GOT3 (cell line): ENCODE measurements around the gene RPL28.

Source experiments
- DNase-seq: peaks from one replicate; lab custom pipeline; 2025; ENCODE audit warnings: mixed read lengths; lab: John Stamatoyannopoulos, UW

RPL28 gene

GRCh38 chr19:55385724-55386492 lies at the start of gene RPL28:
Gene RPL28, plus strand, starts transcription at chr19:55385932. Its CDS starts 426 bp downstream, at chr19:55386358.
- DNase-seq: peak; percentile 89

GRCh38 chr19:55336101-55336500 lies 49.6 kb upstream of the RPL28 start:
- DNase-seq: no peak

GRCh38 chr19:55339105-55339888 lies 46.4 kb upstream of the RPL28 start, which contains the start of gene KMT5C:
Gene KMT5C, plus strand, starts transcription at chr19:55339876. Its CDS starts 2,061 bp downstream, at chr19:55341937.
- peak; percentile 100 for DNase-seq

- DNase-seq: no peak
Measured at GRCh38 chr19:55339889-55340783, 45.6 kb upstream of the RPL28 start.

GRCh38 chr19:55340784-55341147 lies 45.0 kb upstream of the RPL28 start:
- DNase-seq: no peak

- DNase-seq: no peak
Measured at GRCh38 chr19:55341171-55341588, 44.6 kb upstream of the RPL28 start.

- no peak for DNase-seq
Measured at GRCh38 chr19:55341595-55342531, 43.9 kb upstream of the RPL28 start.

GRCh38 chr19:55344444-55344843 lies 41.3 kb upstream of the RPL28 start:
- no peak for DNase-seq

GRCh38 chr19:55345101-55345817 lies 40.5 kb upstream of the RPL28 start:
- DNase-seq: no peak

GRCh38 chr19:55345818-55346724 lies 39.7 kb upstream of the RPL28 start:
- DNase-seq: no peak

- no peak for DNase-seq
Measured at GRCh38 chr19:55346725-55347441, 38.8 kb upstream of the RPL28 start.

GRCh38 chr19:55347442-55348009 lies 38.2 kb upstream of the RPL28 start:
- no peak for DNase-seq

GRCh38 chr19:55348317-55349034 lies 37.3 kb upstream of the RPL28 start:
- no peak for DNase-seq

- no peak for DNase-seq
Measured at GRCh38 chr19:55350620-55351315, 35.0 kb upstream of the RPL28 start.

- no peak for DNase-seq
Measured at GRCh38 chr19:55352040-55352439, 33.7 kb upstream of the RPL28 start.

GRCh38 chr19:55352549-55353145 lies 33.1 kb upstream of the RPL28 start:
- no peak for DNase-seq
